Liver (tissue), 9 donors: ENCODE results near the gene OAS1. TPM values are rescaled to one million over a fixed set of nuclear protein-coding genes. Genes with fewer than 3 reads are reported as not detected.

Experiments used
- DNase-seq: peaks from one replicate; pipeline ENCODE4 v3.0.0-alpha.2; 2017; ENCODE audit warnings: low spot score
- H3K27ac ChIP-seq, 2 donors: one replicate each; pipeline ENCODE4 v1.7.0; 2013; ENCODE audit warnings: inconsistent platforms in 2 of 2, low read length in 2 of 2, control low read depth in 1 of 2, low read depth in 1 of 2, mild to moderate bottlenecking in 1 of 2
- H3K27me3 ChIP-seq, 4 donors: one replicate each; pipeline versions ENCODE4 v1.6.1 to v1.7.0; 2013; ENCODE audit warnings: low read length in 3 of 4, inconsistent platforms in 1 of 4, mild to moderate bottlenecking in 1 of 4, moderate library complexity in 1 of 4; ENCODE audit not compliant: control insufficient read depth in 4 of 4, insufficient read depth in 4 of 4
- H3K36me3 ChIP-seq, 4 donors: one replicate each; pipeline versions ENCODE4 v1.6.1 to v1.7.0; 2013; ENCODE audit warnings: low read length in 3 of 4, mild to moderate bottlenecking in 3 of 4, low read depth in 1 of 4, moderate library complexity in 1 of 4; ENCODE audit not compliant: control insufficient read depth in 4 of 4, insufficient read depth in 3 of 4
- H3K4me1 ChIP-seq, 4 donors: one replicate each; pipeline versions ENCODE4 v1.6.1 to v1.7.0; 2013; ENCODE audit warnings: low read length in 3 of 4, mild to moderate bottlenecking in 3 of 4, moderate library complexity in 1 of 4; ENCODE audit not compliant: control insufficient read depth in 4 of 4, insufficient read depth in 4 of 4
- H3K4me3 ChIP-seq, 3 donors: one replicate each; pipeline versions ENCODE4 v1.6.1 to v1.7.0; 2013; ENCODE audit warnings: low read length in 3 of 3, control low read depth in 1 of 3, low read depth in 1 of 3, mild to moderate bottlenecking in 1 of 3
- H3K9ac ChIP-seq, 2 donors: one replicate each; pipeline ENCODE4 v1.7.0; 2013; ENCODE audit warnings: low read length in 2 of 2, mild to moderate bottlenecking in 2 of 2, moderate library complexity in 2 of 2, control low read depth in 1 of 2, low read depth in 1 of 2
- H3K9me3 ChIP-seq, 4 donors: one replicate each; pipeline versions ENCODE4 v1.6.1 to v1.7.0; 2013; ENCODE audit warnings: low read length in 3 of 4; ENCODE audit not compliant: control insufficient read depth in 4 of 4
- ATF3 ChIP-seq: IDR thresholded peaks from 2 replicates; pipeline ENCODE4 v1.6.1; 2016; ENCODE audit warnings: antibody characterized with exemption
- CTCF ChIP-seq: fragments of 150-350 bp; IDR thresholded peaks from 2 replicates; pipeline ENCODE4 v1.5.1; 2017; ENCODE audit warnings: improper control_type of control experiment, low read depth, low read length; ENCODE audit not compliant: missing input control
- GABPA ChIP-seq, 2 donors: IDR thresholded peaks in 1 of 2; conservative IDR thresholded peaks in 1 of 2; 2 replicates each; pipeline ENCODE4 v1.6.1; 2016; ENCODE audit warnings: antibody characterized with exemption in 2 of 2, mild to moderate bottlenecking in 1 of 2, moderate library complexity in 1 of 2
- HNF4A ChIP-seq, 2 donors: conservative IDR thresholded peaks; 2 replicates each; pipeline ENCODE4 v1.6.1; 2016; ENCODE audit warnings: antibody characterized with exemption in 2 of 2, mild to moderate bottlenecking in 2 of 2
- HNF4G ChIP-seq: IDR thresholded peaks from 2 replicates; pipeline ENCODE4 v1.6.1; 2016; ENCODE audit warnings: antibody characterized with exemption
- MAX ChIP-seq: IDR thresholded peaks from 2 replicates; pipeline ENCODE4 v1.6.1; 2016; ENCODE audit warnings: antibody characterized with exemption
- NR2F2 ChIP-seq: IDR thresholded peaks from 2 replicates; pipeline ENCODE4 v1.6.1; 2016; ENCODE audit warnings: antibody characterized with exemption
- RAD21 ChIP-seq, 2 donors: IDR thresholded peaks; 2 replicates each; pipeline ENCODE4 v1.6.1; 2016; ENCODE audit warnings: antibody characterized with exemption in 2 of 2, mild to moderate bottlenecking in 2 of 2
- REST ChIP-seq: IDR thresholded peaks from 2 replicates; pipeline ENCODE4 v1.6.1; 2016; ENCODE audit warnings: antibody characterized with exemption, mild to moderate bottlenecking
- RXRA ChIP-seq, 2 donors: IDR thresholded peaks; 2 replicates each; pipeline ENCODE4 v1.6.1; 2017 to 2018; ENCODE audit warnings: antibody characterized with exemption in 2 of 2, mild to moderate bottlenecking in 1 of 2
- SP1 ChIP-seq: IDR thresholded peaks from 2 replicates; pipeline ENCODE4 v1.6.1; 2018; ENCODE audit warnings: antibody characterized with exemption, mild to moderate bottlenecking
- TAF1 ChIP-seq: conservative IDR thresholded peaks from 2 replicates; pipeline ENCODE4 v1.6.1; 2016; ENCODE audit warnings: antibody characterized with exemption, mild to moderate bottlenecking
- YY1 ChIP-seq: IDR thresholded peaks from 2 replicates; pipeline ENCODE4 v1.6.1; 2016; ENCODE audit warnings: antibody characterized with exemption, mild to moderate bottlenecking
- ZBTB33 ChIP-seq: IDR thresholded peaks from 2 replicates; pipeline ENCODE4 v1.6.1; 2016; ENCODE audit warnings: antibody characterized with exemption
- WGBS: extraction: QIAGEN DNeasy Blood & Tissue Kit; methylation state at CpG from one replicate; pipeline ENCODE4 v1.1.7; 2013; 5-methylcytosine and 5-hydroxymethylcytosine counted together
- polyA plus RNA-seq, 2 donors: library from polyadenylated mRNA; stranded (reverse) in 1 of 2; unstranded in 1 of 2; fragments of 200-250 nt in 1 of 2; fragments of >200 nt in 1 of 2; fragmentation: Nextera tagmentation in 1 of 2; extraction: Ambion mirVana in 1 of 2; gene quantifications; one replicate each; pipeline versions ENCODE4 v1.2.1 to v1.2.3, GENCODE V29; 2013 to 2015
- total RNA-seq, 2 donors: library from RNA; depleted of rRNA; stranded (reverse); fragments of >200 nt; gene quantifications; one replicate each; pipeline ENCODE4 v1.2.3, GENCODE V29; 2014
- donor health status: healthy.
- donor health status: healthy.
- donor health status: healthy.
- donor health status: healthy.
- donor health status: healthy.

Gene OAS1
- total and polyA plus RNA-seq, 4 donors = 20.5 to 26.0 (median 23.4) TPM

- H3K4me1 ChIP-seq = peaks cover 5 to 9% (median 6%) of the 10 kb centered on the region in 4 donors
- no peak overlapping the region for H3K9ac ChIP-seq
- 75% methylated on average over 2 of the region's 2 CpGs for WGBS
- no peaks in the 10 kb centered on the region for H3K27me3 ChIP-seq
- H3K27ac ChIP-seq = no peak overlapping the region
- H3K36me3 ChIP-seq = no peaks in the 10 kb centered on the region
- no peak for TF ChIP-seq NR2F2
- no peak for TF ChIP-seq MAX
- TF ChIP-seq CTCF = no peak
- no peak for TF ChIP-seq YY1
- TF ChIP-seq ATF3 = no peak
- no peak for TF ChIP-seq SP1
- no peak for TF ChIP-seq GABPA (IDR thresholded peaks at IDR 0.05 in 1 of 2, conservative IDR thresholded peaks at IDR 0.05 in 1 of 2)
- TF ChIP-seq REST = no peak
- no peak for TF ChIP-seq HNF4G
- TF ChIP-seq HNF4A (conservative IDR thresholded peaks at IDR 0.05) = no peak
- no peak for TF ChIP-seq TAF1
- no peak for TF ChIP-seq ZBTB33
- no peak for TF ChIP-seq RAD21 (IDR thresholded peaks at IDR 0.05)
- no peak for TF ChIP-seq RXRA (IDR thresholded peaks at IDR 0.05)
- H3K4me3 ChIP-seq = no peak overlapping the region
- no peak for DNase-seq
- no peaks in the 10 kb centered on the region for H3K9me3 ChIP-seq
Measured at GRCh38 chr12:112927925-112928324, 21.2 kb downstream of the OAS1 start.

- TF ChIP-seq TAF1 (no peak), RAD21 (IDR thresholded peaks at IDR 0.05) (peak in 1 of 2 donors; percentile 28)
- no peak overlapping the region for H3K4me3 ChIP-seq
- no peak overlapping the region for H3K9ac ChIP-seq
- H3K4me1 ChIP-seq = peaks cover 3 to 9% (median 6%) of the 10 kb centered on the region in 4 donors
- no peak for DNase-seq
- H3K9me3 ChIP-seq = no peaks in the 10 kb centered on the region
- no peaks in the 10 kb centered on the region for H3K27me3 ChIP-seq
- H3K36me3 ChIP-seq = no peaks in the 10 kb centered on the region
- H3K27ac ChIP-seq = no peak overlapping the region
- 96% methylated on average over 1 of the region's 1 CpG for WGBS
Measured at GRCh38 chr12:112928978-112929377, 22.2 kb downstream of the OAS1 start.
